Daoy (cell line): ENCODE results near the gene TPGS1. TPM values are rescaled to one million over a fixed set of nuclear protein-coding genes. Genes with fewer than 3 reads are reported as not detected.

Source experiments
- DNase-seq: peaks from one replicate; pipeline ENCODE4 v3.0.0-alpha.2; 2015; ENCODE audit warnings: low read depth
- total RNA-seq: library from RNA; depleted of rRNA; stranded (reverse); fragments of >200 nt; shearing (Covaris generic); gene quantifications from 2 replicates; pipeline ENCODE4 v1.2.3, GENCODE V29; 2014

The TPGS1 gene
- total RNA-seq, 1 experiment from 2014 or later: 54.9 TPM

DNA sequence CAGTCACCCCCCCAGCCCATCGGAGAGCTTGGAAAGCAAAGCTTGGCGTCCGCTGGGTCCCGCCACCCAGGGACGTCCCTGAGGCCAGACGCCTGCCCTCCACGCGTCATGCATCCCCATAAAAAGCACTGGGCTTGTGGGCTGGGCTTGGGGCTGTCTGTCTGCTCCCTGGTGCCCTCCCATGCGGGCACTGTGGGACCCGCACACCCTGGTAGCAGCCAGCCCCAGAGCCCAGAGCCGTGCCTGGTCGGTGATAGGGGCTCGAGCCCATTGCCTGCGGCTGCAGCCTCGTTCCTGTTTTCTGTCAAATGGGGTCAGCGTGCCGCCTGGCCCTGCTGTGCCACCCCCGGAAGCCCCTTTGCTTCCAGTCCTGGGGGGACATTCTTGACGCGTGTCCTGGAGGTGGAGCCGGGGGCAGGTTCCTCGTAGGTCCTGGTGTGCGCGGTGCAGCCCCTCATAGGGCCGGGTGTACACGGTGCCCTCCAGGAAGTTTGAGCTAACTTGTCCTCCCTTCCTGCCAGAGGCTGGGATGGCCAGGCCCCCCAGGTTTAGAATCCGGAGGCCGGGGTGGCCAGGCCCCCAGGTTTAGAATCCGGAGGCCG lies 32.2 kb downstream of the TPGS1 start:
- DNase-seq: no peak

DNA sequence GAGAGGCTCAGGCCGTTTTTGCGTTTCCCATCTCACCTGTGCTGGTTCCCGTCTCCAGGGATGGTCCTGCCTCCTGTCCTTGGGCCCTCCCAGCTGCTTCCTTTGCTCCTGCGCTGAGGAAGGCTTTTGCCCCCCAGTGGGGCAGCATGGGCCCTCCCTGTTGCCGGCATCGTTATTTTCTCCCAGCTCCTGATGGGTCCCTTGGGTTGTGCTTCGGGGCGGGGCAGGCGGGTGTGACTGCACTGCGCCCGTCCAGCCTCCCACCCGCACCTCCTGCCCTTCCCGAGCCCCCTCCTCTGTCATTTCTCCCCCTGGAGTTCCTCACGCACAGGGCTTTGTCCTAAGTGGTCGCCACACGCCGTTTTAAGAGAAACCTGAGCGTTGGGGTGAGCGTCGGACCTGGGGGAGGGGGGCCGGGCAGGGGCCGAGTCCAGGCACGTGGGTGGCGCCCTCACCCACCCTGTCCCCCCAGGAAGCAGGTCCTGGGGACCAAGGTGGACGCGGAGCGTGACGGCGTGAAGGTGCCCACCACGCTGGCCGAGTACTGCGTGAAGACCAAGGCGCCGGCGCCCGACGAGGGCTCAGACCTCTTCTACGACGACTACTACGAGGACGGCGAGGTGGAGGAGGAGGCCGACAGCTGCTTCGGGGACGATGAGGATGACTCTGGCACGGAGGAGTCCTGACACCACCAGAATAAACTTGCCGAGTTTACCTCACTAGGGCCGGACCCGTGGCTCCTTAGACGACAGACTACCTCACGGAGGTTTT lies 33.8 kb downstream of the TPGS1 start:
- no peak for DNase-seq

DNA sequence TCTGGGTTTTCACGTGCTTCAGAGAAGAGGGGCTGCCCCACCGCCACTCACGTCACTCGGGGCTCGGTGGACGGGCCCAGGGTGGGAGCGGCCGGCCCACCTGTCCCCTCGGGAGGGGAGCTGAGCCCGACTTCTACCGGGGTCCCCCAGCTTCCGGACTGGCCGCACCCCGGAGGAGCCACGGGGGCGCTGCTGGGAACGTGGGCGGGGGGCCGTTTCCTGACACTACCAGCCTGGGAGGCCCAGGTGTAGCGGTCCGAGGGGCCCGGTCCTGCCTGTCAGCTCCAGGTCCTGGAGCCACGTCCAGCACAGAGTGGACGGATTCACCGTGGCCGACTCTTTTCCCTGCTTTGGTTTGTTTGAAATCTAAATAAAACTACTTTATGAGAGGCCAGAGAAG lies 34.4 kb downstream of the TPGS1 start:
- DNase-seq: no peak

DNA sequence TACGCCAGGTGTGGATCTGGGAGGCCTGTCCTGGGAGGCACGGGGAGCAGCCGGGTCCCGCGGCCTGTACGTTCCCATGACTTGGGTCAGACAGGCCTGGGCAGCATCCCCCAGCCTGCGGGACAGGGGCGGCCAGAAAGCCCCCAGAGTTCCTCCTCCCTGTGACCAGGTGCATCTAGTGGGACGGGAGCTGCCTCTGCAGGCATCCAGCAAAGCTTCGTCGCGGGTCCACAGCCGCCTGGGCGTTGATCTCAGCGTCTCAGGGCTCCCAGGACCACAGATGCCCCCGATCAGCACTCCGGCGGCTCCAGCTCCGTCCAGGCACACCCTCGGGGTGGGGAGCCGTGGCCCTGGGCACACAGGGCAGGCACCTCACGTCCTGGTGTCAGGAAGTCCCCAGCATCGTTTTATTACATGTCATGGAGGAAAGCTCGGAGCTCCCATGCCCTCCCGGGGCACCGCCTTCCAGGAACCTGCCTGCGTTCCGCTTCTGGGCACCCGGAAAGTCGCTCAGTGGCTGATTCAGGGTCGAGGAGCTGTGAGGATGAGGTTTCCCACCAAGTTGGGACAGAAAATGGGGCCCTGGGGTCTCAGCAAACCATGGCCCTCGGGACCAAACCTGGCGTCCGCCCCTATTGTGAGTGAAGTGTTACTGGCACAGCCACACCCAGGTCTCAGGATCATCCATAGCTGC lies 35.0 kb downstream of the TPGS1 start:
- no peak for DNase-seq

DNA sequence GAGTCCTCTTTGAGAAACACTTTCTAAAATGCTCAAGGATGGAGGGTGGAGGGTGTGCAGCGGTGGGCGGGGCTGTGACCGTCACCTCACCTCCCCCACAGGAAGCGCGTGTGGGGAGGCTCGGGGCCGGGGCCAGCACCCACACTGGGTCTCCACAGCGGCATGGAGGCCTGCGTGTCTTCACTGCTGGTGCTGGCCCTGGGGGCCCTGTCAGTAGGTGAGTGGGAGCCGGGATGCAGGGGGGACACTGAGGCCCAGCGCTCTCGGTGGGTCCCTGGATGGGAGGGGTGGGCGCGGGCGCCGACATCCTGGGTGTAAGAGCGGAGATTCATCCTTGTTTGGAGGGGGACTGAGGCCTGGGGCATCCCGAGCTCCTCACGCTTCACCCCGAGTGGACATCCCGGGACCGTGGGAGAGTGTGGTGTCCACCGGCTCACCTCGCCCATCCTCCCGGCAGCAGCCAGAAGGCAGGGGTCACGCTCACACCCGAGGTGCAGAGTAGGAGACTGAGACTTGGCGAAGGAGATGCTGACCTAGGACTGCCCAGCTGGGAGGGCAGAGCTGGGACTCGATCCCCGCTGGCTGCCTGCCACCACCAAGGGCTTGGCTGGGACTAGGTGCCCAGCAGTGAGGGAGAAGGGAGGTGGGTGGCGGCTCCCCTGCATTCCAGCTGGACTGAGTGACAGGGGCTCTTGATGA lies 36.8 kb downstream of the TPGS1 start, which contains the start of gene GZMM:
GZMM (plus strand) TSS at position 144 of the 699 bp plus-strand sequence; CDS start at position 163, 19 bp downstream.
- DNase-seq: no peak

DNA sequence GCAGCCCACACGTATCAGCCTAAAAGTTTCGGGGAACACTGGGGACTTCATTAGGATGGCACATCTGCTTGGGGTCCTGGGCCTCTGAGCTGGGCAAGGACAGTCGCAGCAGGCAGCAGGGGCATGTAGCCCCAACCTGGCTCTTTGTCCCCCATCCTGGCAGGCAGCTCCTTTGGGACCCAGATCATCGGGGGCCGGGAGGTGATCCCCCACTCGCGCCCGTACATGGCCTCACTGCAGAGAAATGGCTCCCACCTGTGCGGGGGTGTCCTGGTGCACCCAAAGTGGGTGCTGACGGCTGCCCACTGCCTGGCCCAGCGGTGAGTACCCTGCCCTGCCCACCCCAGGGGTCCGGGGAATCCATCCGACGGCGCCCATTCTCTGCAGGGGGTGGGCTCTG lies 39.8 kb downstream of the TPGS1 start:
- no peak for DNase-seq

DNA sequence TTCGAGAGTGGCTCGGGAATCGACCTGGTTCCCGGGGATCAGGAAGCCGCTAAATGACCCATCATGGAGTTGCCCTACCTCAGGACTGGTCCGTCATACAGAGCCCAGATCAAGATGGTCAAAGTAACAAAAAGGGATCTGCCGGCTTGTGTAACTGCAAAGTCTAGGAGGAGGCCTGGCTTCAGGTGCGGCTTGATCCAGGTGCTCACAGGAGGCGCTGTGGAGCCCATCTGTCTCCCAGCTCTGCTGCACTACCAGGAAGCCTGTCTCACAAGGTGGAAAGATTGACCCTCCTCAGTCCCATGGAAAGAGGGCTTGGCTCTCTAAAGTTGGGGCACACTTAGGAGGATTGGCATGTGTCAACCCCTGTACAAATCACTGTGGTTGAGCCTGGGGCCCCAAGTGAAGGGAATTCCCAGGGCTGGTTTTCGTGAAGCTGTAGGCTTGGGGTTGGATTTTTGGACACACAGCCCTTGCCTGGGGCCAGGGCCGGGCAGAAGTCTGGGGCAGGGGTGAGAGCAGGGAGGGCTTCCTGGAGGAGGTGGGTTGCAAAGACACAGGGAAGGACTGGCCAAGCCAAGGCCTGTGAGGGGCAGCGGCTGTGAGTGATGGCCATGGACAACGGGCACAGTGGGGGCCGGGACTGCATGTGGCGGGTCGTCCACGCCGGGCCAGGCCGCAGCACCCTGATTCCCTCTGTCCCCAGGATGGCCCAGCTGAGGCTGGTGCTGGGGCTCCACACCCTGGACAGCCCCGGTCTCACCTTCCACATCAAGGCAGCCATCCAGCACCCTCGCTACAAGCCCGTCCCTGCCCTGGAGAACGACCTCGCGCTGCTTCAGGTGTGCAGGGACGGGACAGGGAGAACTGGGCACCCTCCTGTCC lies 40.8 kb downstream of the TPGS1 start:
- DNase-seq: no peak

DNA sequence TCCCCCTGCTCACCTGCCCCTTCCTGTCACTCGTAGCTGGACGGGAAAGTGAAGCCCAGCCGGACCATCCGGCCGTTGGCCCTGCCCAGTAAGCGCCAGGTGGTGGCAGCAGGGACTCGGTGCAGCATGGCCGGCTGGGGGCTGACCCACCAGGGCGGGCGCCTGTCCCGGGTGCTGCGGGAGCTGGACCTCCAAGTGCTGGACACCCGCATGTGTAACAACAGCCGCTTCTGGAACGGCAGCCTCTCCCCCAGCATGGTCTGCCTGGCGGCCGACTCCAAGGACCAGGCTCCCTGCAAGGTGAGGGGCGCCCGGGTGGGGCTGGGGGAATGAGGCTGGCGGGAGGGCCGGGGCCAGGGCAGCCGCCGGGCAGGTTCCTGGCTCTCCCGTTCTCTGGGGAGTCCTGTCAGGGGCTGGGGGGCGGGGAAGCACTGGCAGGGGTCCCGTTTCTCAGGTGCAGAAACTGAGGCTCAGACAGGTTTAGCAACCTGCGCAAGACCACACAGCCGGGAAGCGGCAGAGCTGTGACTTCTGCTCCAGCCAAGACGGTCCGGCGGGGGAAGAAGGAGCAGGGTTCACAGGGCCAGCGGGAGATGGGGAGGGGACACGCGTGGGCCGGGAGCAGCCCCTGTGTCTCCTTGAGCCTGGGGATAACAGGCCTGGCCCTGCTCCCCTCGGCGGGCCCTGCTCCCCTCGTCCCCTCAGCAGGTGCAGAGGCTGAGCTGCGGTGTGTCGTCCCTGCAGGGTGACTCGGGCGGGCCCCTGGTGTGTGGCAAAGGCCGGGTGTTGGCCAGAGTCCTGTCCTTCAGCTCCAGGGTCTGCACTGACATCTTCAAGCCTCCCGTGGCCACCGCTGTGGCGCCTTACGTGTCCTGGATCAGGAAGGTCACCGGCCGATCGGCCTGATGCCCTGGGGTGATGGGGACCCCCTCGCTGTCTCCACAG lies 41.9 kb downstream of the TPGS1 start:
- DNase-seq: no peak

DNA sequence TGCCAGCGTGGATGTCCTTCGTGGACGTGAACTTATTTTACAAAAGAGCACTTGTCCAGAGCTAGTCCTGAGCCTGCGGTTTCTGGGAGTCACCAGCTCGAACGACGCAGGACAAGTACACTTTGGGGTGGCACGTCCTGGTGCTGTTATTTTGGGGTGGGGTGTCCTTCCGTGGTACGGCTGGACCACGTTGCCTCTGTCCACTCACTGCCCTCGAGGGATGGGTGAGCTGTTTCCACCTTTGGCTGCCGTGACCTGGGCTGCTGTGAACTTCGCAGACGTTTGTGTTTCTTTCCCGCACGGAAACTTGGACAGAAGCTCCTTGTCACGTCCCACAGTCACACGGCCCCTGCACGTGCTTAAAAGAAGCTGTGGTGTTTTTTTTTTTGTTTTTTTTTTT lies 47.5 kb downstream of the TPGS1 start:
- no peak for DNase-seq

DNA sequence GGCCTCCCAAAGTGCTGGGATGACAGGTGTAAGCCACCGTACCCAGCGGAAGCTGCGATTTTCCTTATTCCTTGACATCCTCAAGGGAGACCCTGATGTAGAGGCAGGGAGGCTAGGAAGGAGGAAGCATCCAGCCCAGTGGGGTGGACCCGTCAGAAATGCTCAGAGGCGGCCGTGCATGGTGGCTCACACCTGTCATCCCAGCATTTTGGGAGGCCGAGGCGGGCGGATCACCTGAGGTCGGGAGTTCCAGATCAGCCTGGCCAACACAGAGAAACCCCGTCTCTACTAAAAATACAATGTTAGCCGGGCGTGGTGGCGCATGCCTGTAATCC lies 48.1 kb downstream of the TPGS1 start:
- no peak for DNase-seq

DNA sequence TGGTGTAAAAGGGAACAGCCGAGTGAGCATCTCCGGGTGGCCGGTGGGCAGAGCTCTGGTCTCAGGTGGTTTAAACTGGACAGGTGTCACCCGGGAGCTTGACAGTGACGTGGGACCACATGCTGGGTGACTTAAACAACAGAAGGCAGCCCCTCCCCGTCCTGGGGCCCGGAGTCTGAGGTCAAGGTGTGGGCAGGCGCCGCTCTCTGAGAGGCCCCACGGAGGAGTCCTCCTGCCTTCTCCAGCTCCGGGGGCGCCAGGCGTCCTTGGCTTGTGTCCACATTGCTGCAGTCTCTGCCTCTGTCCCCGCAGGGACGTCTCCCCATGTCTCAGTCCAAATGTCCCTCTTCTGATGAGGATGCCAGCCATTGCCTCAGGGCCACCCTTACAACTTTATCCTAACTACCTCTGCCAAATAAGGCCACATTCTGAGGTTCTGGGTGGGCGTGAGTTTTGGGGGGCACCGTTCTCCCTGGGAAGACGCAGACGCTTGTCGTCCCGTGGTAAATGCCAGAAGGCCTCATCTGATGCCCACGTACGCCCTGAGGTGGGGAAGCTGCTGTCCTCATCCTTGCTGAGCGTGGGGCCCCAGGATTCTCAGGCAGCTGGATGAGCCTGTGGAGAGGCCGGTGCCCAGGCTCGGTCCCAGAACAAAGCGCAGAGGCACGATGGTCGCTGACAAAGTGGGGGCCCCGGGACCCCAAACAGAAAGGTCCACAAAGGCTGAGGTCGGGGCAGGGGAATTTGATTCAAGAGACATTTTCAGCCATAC lies 49.5 kb downstream of the TPGS1 start:
- DNase-seq: no peak

DNA sequence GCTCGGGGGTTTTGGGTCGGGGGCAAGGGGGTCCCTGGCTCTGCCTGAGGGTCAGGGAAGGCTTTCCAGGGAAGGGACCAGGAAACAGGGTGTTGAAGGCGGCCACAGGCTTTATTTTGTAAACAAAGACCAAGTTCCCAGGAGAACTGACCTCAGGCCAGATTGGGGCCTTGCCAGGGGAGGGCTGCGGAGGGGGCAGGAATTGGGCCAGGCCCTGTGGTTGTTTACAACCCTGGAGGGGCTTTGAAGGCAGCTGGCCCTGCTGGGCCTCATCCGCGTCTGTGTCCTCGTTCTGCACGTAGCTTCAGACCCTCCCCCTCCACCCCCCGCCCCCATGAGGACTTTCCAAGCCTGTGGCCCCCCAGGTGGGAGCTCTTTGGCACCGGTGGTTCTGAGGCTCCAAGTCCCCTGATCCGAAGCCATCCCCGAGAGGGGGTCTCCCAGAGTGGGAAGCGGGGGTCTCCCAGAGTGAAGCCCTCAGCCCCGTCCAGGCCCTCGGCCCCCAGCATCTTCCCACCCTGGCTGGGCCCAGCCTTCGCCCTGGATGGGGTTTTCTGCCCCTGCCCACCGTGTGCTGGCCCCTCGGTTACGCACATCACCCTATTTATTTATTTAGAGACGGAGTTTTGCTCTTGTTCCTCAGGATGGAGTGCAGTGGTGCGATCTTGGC lies 51.6 kb downstream of the TPGS1 start:
- DNase-seq: no peak

DNA sequence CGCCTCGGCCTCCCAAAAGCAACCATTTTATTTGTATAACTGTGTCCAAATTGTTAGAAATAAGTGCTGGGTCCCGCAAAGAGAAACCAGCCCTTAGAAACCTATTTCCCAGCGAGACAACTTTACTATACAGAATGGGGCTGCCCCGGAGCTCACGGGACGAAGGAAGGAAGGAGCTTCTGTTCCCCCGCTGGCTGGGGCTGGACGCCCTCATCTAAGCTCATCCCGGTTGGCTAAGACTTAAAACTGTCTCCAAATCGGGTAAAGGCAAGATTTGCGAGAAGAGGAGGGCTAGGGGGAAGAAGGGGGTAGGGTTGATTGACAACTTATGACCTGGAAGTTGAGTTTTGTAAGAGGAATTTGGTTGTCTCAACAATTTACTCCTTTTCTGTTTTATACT lies 52.8 kb downstream of the TPGS1 start:
- no peak for DNase-seq

DNA sequence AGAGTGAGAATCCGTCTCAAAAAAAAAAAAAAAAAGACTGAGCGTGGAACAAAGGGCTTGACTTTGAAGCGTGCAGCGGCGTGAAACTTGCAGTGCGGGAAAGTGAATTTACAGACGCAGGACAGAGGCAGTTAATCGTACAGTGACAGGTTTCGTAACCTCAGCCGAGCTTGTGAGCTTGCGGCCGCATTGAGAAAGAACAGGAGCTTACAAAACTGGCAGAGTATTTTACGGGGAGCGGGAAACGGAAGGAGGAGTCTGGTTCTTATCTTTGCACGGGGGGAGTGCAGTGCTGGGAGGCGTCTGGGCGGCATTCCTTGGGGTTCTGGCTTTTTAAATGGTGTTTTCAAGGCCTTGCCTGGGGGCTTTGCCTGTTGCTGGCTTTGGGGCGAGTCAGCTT lies 59.1 kb downstream of the TPGS1 start:
- DNase-seq: no peak

DNA sequence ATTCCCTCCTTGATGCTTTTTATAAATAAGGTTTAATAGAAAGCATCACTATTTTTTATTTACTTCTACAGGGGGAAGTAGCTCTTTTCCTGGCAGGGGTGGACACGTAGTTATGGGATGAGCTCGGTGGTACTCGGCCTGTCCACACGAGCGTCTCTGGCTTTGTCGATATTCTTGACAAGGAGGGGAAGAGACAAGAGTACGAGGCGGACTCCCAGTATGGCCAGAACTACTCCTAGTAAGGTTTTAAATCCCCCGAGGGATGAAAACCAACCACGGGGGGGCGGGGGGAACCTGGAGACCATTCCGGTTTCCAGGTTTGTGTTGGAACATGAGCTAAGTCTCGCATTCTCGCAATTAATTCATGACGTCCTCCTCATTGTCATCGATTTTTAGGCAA lies 59.5 kb downstream of the TPGS1 start:
- no peak for DNase-seq

DNA sequence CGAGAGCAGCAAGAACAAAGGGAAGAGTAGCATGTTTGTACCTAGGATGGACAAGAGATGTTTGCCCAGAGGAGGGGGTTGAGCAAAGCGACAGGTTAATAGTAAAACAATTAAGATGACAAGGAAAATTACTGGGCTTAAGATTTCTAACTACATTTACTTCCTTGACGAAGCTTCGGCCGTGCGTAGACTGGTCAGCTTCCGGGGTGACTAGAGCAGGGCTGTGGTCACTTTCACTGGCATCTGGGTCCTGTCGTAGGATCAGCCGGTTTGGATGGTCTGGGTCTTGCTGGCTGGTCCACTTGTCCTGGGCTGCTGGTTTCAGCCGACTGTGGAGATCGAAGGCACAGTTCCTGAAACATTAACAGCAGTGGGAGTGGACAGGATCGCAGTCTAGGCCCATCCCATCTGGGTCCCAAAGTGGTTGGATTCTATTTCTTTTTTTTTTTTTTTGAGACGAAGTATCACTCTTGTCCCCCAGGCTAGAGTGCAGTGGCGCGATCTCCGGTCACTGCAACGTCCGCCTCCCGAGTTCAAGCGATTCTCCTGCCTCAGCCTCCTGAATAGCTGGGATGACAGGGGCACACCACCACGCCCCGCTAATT lies 60.1 kb downstream of the TPGS1 start:
- no peak for DNase-seq
